Nephron (organoid): ENCODE results near the gene THADA.
A peak's percentile ranks its signal among the peaks of the same experiment; 100 is the strongest.
"Not testable (repeated sequence)": the region's sequence is repeated elsewhere in the genome, so short reads cannot be mapped to it uniquely, and the experiment has no call there.

Experiments used
- H3K27ac Mint-ChIP-seq, 3 experiments: 2 replicates each; pipeline ENCODE4 v1.8.0; 2020; ENCODE audit warnings: mixed read lengths in 3 of 3, mild to moderate bottlenecking in 2 of 3, moderate library complexity in 1 of 3
- H3K27me3 Mint-ChIP-seq: 2 replicates; pipeline ENCODE4 v1.8.0; 2021; ENCODE audit warnings: low read depth, mild to moderate bottlenecking, moderate library complexity, mixed read lengths
- H3K36me3 Mint-ChIP-seq: 2 replicates; pipeline ENCODE4 v1.8.0; 2020; ENCODE audit warnings: low read depth, mixed read lengths
- H3K4me1 Mint-ChIP-seq: 2 replicates; pipeline ENCODE4 v1.8.0; 2020; ENCODE audit warnings: mixed read lengths
- H3K4me3 Mint-ChIP-seq, 3 experiments: 2 replicates each; pipeline ENCODE4 v1.8.0; 2020; ENCODE audit warnings: mild to moderate bottlenecking in 3 of 3, mixed read lengths in 3 of 3, moderate library complexity in 2 of 3
- H3K9me3 Mint-ChIP-seq: 2 replicates; pipeline ENCODE4 v1.8.0; 2020; ENCODE audit warnings: mixed read lengths
- CTCF ChIP-seq, 3 experiments: fragments of 200-600 bp; sonication (generic); IDR thresholded peaks; one replicate each; pipeline ENCODE4 v1.5.0; 2021; ENCODE audit warnings: antibody characterized with exemption in 3 of 3; ENCODE audit not compliant: unreplicated experiment in 3 of 3

Gene THADA

GRCh38 chr2:43302182-43302960 lies 293.5 kb downstream of the THADA start:
- no peaks in the 10 kb centered on the region for H3K9me3 Mint-ChIP-seq
- H3K27me3 Mint-ChIP-seq = no peaks in the 10 kb centered on the region
- TF ChIP-seq CTCF (IDR thresholded peaks at IDR 0.05; ENCODE audit: unreplicated experiment in 3 of 3) = no peak
- H3K4me1 Mint-ChIP-seq = peaks cover 47% of the 10 kb centered on the region
- H3K27ac Mint-ChIP-seq = peak overlapping the region; percentile 56 to 76 (median 72)
- peaks cover 4% of the 10 kb centered on the region for H3K36me3 Mint-ChIP-seq
- H3K4me3 Mint-ChIP-seq = no peak overlapping the region

- Mint-ChIP-seq H3K27me3 (no peaks in the 10 kb centered on the region), H3K36me3 (peaks cover 4% of the 10 kb centered on the region), H3K4me1 (peaks cover 43% of the 10 kb centered on the region), H3K9me3 (no peaks in the 10 kb centered on the region), H3K27ac (peak overlapping the region; percentile 12 to 76 (median 64)), H3K4me3 (no peak overlapping the region)
- TF ChIP-seq CTCF (IDR thresholded peaks at IDR 0.05; ENCODE audit: unreplicated experiment in 3 of 3) = no peak
Observed at GRCh38 chr2:43300781-43301583, 294.9 kb downstream of the THADA start.

- H3K36me3 Mint-ChIP-seq = peaks cover 8% of the 10 kb centered on the region
- no peak for TF ChIP-seq CTCF (IDR thresholded peaks at IDR 0.05; ENCODE audit: unreplicated experiment in 3 of 3)
- peaks cover 39% of the 10 kb centered on the region for H3K4me1 Mint-ChIP-seq
- peak overlapping the region; percentile 12 to 76 (median 64) for H3K27ac Mint-ChIP-seq
- H3K4me3 Mint-ChIP-seq = no peak overlapping the region
- no peaks in the 10 kb centered on the region for H3K9me3 Mint-ChIP-seq
- no peaks in the 10 kb centered on the region for H3K27me3 Mint-ChIP-seq
Observed at GRCh38 chr2:43300222-43300621, 295.6 kb downstream of the THADA start.

GRCh38 chr2:43298500-43298899 lies 297.3 kb downstream of the THADA start:
- Mint-ChIP-seq H3K27me3 (no peaks in the 10 kb centered on the region), H3K36me3 (peaks cover 15% of the 10 kb centered on the region), H3K4me1 (peaks cover 40% of the 10 kb centered on the region), H3K4me3 (no peak overlapping the region), H3K27ac (peak overlapping the region in 2 of 3 experiments; percentile 7 to 70), H3K9me3 (peaks cover 6% of the 10 kb centered on the region)
- no peak for TF ChIP-seq CTCF (IDR thresholded peaks at IDR 0.05; ENCODE audit: unreplicated experiment in 3 of 3)

- not testable (repeated sequence) for H3K27ac Mint-ChIP-seq, H3K9me3 Mint-ChIP-seq, H3K27me3 Mint-ChIP-seq, H3K4me3 Mint-ChIP-seq
- H3K4me1 Mint-ChIP-seq = peaks cover 40% of the 10 kb centered on the region
- H3K36me3 Mint-ChIP-seq = peaks cover 16% of the 10 kb centered on the region
Observed at GRCh38 chr2:43297740-43298139, 298.1 kb downstream of the THADA start.

- H3K27me3 Mint-ChIP-seq = no peaks in the 10 kb centered on the region
- H3K36me3 Mint-ChIP-seq = peaks cover 33% of the 10 kb centered on the region
- peak overlapping the region in 1 of 3 experiments; percentile 29 for H3K27ac Mint-ChIP-seq
- H3K4me1 Mint-ChIP-seq = peaks cover 24% of the 10 kb centered on the region
- H3K4me3 Mint-ChIP-seq = no peak overlapping the region
- no peak for TF ChIP-seq CTCF (IDR thresholded peaks at IDR 0.05; ENCODE audit: unreplicated experiment in 3 of 3)
- peaks cover 6% of the 10 kb centered on the region for H3K9me3 Mint-ChIP-seq
Observed at GRCh38 chr2:43294973-43295603, 300.8 kb downstream of the THADA start.
